Activated B cell treated with CpG ODN at 0.5 μM for 24 hours (primary cell): ENCODE measurements around the gene CRACR2B. TPM values are rescaled to one million over a fixed set of nuclear protein-coding genes. Genes with fewer than 3 reads are reported as not detected.

ENCODE experiments used
- ATAC-seq: fragments of 200-7000 bp; cut with Tn5 transposase; one replicate; pipeline ENCODE4 v1.10.0; 2021; ENCODE audit warnings: low read depth, mild to moderate bottlenecking, moderate library complexity
- CTCF ChIA-PET: fragments of 350-600 bp; sonication (Branson Sonifier 250); formaldehyde crosslinking; loops from one replicate; lab custom pipeline; 2021; ENCODE audit warnings: antibody characterized with exemption; lab: Charles Lee
- POLR2A ChIA-PET: fragments of 350-600 bp; sonication (Branson Sonifier 250); formaldehyde crosslinking; loops from one replicate; lab custom pipeline; 2021; ENCODE audit warnings: antibody characterized with exemption; lab: Charles Lee
- DNase-seq: peaks from one replicate; pipeline ENCODE4 v3.0.0; 2022
- H3K27ac Mint-ChIP-seq: one replicate; pipeline ENCODE4 v1.8.0; 2020; ENCODE audit warnings: mixed read lengths
- H3K27me3 Mint-ChIP-seq: one replicate; pipeline ENCODE4 v1.8.0; 2021; ENCODE audit warnings: mixed read lengths
- H3K36me3 Mint-ChIP-seq: one replicate; pipeline ENCODE4 v1.8.0; 2021; ENCODE audit warnings: low read depth, mixed read lengths
- H3K4me1 Mint-ChIP-seq: one replicate; pipeline ENCODE4 v1.8.0; 2021; ENCODE audit warnings: mixed read lengths
- H3K4me3 Mint-ChIP-seq: one replicate; pipeline ENCODE4 v1.8.0; 2020; ENCODE audit warnings: mild to moderate bottlenecking, mixed read lengths
- H3K9me3 Mint-ChIP-seq: one replicate; pipeline ENCODE4 v1.8.0; 2020; ENCODE audit warnings: mixed read lengths
- CTCF ChIP-seq: fragments of 200-600 bp; IDR thresholded peaks from one replicate; pipeline ENCODE4 v1.8.0; 2022; ENCODE audit warnings: antibody characterized with exemption, mild to moderate bottlenecking
- intact Hi-C: fragments of 100-400 bp; cut with micrococcal nuclease; formaldehyde crosslinking; loops from one replicate; pipeline ENCODE4 v1.15.1; 2024
- total RNA-seq: library from RNA; stranded (reverse); gene quantifications from 2 replicates; pipeline ENCODE4 v1.2.3, GENCODE V29; 2022

The CRACR2B gene
- total RNA-seq, 1 donor from 2014 or later = 4.5 TPM

GRCh38 chr11:788953-789940 lies 38.5 kb upstream of the CRACR2B start:
- H3K27me3 Mint-ChIP-seq = peaks cover 2% of the 10 kb centered on the region
- CTCF ChIA-PET = no interaction called here
- no peak overlapping the region for H3K27ac Mint-ChIP-seq
- DNase-seq (no peak), ATAC-seq (no peak)
- no peaks in the 10 kb centered on the region for H3K9me3 Mint-ChIP-seq
- no peak for TF ChIP-seq CTCF
- peaks cover 5% of the 10 kb centered on the region for H3K4me1 Mint-ChIP-seq
- POLR2A ChIA-PET = interaction anchor here (1.0 kb wide), 1 partner anchor 20 kb away, joined by 3 read pairs; the partner anchor contains the start of gene RPLP2
- intact Hi-C loops = no loop called here
- H3K4me3 Mint-ChIP-seq = peak overlapping the region; percentile 35
- peaks cover 18% of the 10 kb centered on the region for H3K36me3 Mint-ChIP-seq

- H3K27me3 Mint-ChIP-seq = peaks cover 2% of the 10 kb centered on the region
- H3K4me1 Mint-ChIP-seq = peaks cover 7% of the 10 kb centered on the region
- H3K27ac Mint-ChIP-seq = no peak within 1 kb of the TSS
- TF ChIP-seq CTCF = no peak
- peak within 1 kb of the TSS; percentile 35 for H3K4me3 Mint-ChIP-seq
- DNase-seq (no peak), ATAC-seq (peak; percentile 68)
- ChIA-PET CTCF (no interaction called here), POLR2A (interaction anchor here (1.0 kb wide), 1 partner anchor 19 kb away, joined by 3 read pairs; the partner anchor contains the start of gene RPLP2)
- intact Hi-C loops = no loop called here
- peaks cover 19% of the 10 kb centered on the region for H3K36me3 Mint-ChIP-seq
- no peaks in the 10 kb centered on the region for H3K9me3 Mint-ChIP-seq
Observed at GRCh38 chr11:789943-790342, 37.8 kb upstream of the CRACR2B start, which contains the start of gene CEND1. CEND1 (minus strand) TSS chr11:790090; CDS start chr11:788576, 1,514 bp downstream.

GRCh38 chr11:790721-791564 lies 36.8 kb upstream of the CRACR2B start:
- POLR2A ChIA-PET = interaction anchor here (0.6 kb wide), 1 partner anchor 1341 kb away, joined by 6 read pairs; no protein-coding TSS in a partner anchor
- no peaks in the 10 kb centered on the region for H3K9me3 Mint-ChIP-seq
- no peak overlapping the region for H3K27ac Mint-ChIP-seq
- no peak for DNase-seq
- TF ChIP-seq CTCF = no peak
- intact Hi-C loops = no loop called here
- peaks cover 20% of the 10 kb centered on the region for H3K36me3 Mint-ChIP-seq
- H3K27me3 Mint-ChIP-seq = peaks cover 2% of the 10 kb centered on the region
- CTCF ChIA-PET = no interaction called here
- ATAC-seq = no peak
- H3K4me3 Mint-ChIP-seq = no peak overlapping the region
- H3K4me1 Mint-ChIP-seq = peaks cover 13% of the 10 kb centered on the region

GRCh38 chr11:791658-792534 lies 35.8 kb upstream of the CRACR2B start:
- ChIA-PET POLR2A (interaction anchor here (0.5 to 0.7 kb wide), 3 partner anchors 95 to 1340 kb away, joined by 3 to 6 read pairs (median 5); partner anchors contain the start of genes DEAF1 and TMEM80), CTCF (no interaction called here)
- H3K9me3 Mint-ChIP-seq = no peaks in the 10 kb centered on the region
- intact Hi-C loops = no loop called here
- no peak overlapping the region for H3K27ac Mint-ChIP-seq
- no peak for TF ChIP-seq CTCF
- H3K27me3 Mint-ChIP-seq = peaks cover 2% of the 10 kb centered on the region
- DNase-seq = no peak
- H3K36me3 Mint-ChIP-seq = peaks cover 21% of the 10 kb centered on the region
- H3K4me1 Mint-ChIP-seq = peaks cover 23% of the 10 kb centered on the region
- no peak overlapping the region for H3K4me3 Mint-ChIP-seq
- no peak for ATAC-seq
